Pancreas (tissue), 10 donors: ENCODE results near the gene ERCC1. TPM values are rescaled to one million over a fixed set of nuclear protein-coding genes. Genes with fewer than 3 reads are reported as not detected.

Source experiments
- ATAC-seq, 4 donors: fragments of 200-7000 bp; cut with Tn5 transposase; one replicate each; pipeline versions ENCODE4 v1.8.0 to v1.9.1; 2020; ENCODE audit warnings: mild to moderate bottlenecking in 4 of 4, moderate library complexity in 4 of 4
- DNase-seq, 6 donors: peaks; one replicate each; pipeline ENCODE4 v3.0.0-alpha.2; 2020
- FAIRE-seq: peaks from 2 replicates; lab custom pipeline; 2012; peaks lifted over from hg19 to GRCh38; lab: Jason Lieb, UNC
- H3K27ac ChIP-seq, 4 donors: fragments of 200-600 bp; sonication (generic); 1 replicate in 3 of 4; 2 replicates in 1 of 4; pipeline versions ENCODE4 v1.5.0 to v1.8.0; 2020
- H3K27me3 ChIP-seq, 4 donors: fragments of 200-600 bp; one replicate each; pipeline ENCODE4 v1.8.0; 2021
- H3K36me3 ChIP-seq, 3 donors: fragments of 200-600 bp; sonication (generic) in 1 of 3; one replicate each; pipeline versions ENCODE4 v1.5.0 to v1.8.0; 2020 to 2021
- H3K4me1 ChIP-seq, 3 donors: fragments of 200-600 bp; one replicate each; pipeline ENCODE4 v1.8.0; 2021
- H3K4me3 ChIP-seq, 4 donors: fragments of 200-600 bp; sonication (generic) in 2 of 4; one replicate each; pipeline versions ENCODE4 v1.5.0 to v1.8.0; 2020 to 2021
- H3K9me3 ChIP-seq, 4 donors: fragments of 200-600 bp; one replicate each; pipeline ENCODE4 v1.8.0; 2021
- WGBS, 2 donors: extraction: QIAGEN DNeasy Blood & Tissue Kit; methylation state at CpG; one replicate each; pipeline ENCODE4 v1.1.7; 2013; 5-methylcytosine and 5-hydroxymethylcytosine counted together
- intact Hi-C, 3 donors: fragments of 100-400 bp; cut with DNase I; formaldehyde crosslinking; loops; one replicate each; pipeline versions ENCODE4 v1.11.1 to v1.14.2; 2022
- polyA plus RNA-seq, 2 donors: library from polyadenylated mRNA; stranded (reverse); fragments of 200-250 nt; gene quantifications; one replicate each; pipeline ENCODE4 v1.2.3, GENCODE V29; 2013
- total RNA-seq, 6 donors: library from RNA; stranded (reverse); fragmentation: NEBNext Ultra II Directional in 4 of 6; extraction: Animal tissue kit (Norgen Biotek cat#: 25700) in 4 of 6; gene quantifications; one replicate each; pipeline versions ENCODE4 v1.2.1 to v1.2.4, GENCODE V29; 2021 to 2023
- TF ChIP-seq, protein P1 (sequence below), 4 donors: fragments of 200-600 bp; sonication (generic) in 3 of 4; IDR thresholded peaks; one replicate each; pipeline versions ENCODE4 v1.5.0 to v1.8.0; 2021; ENCODE audit warnings: antibody characterized with exemption in 4 of 4
- donor health status: healthy with polysubstance abuse.
- donor health status: DM: no; HTN: no; CAD: no; lungs with moderate emphysema.
- donor health status: DM: no; HTN: no; CAD: no.
- donor health status: control.
- donor health status: control.
- donor health status: Bipolar disorder and iron deficiency.
- donor health status: DM: yes; HTN: yes; CAD: no.
- donor health status: DM: no; HTN: no; CAD: no.
- donor health status: DM: no; HTN: no; CAD: no.
- donor health status: DM: yes; HTN: yes; CAD: no.

Gene ERCC1
- total and polyA plus RNA-seq, 8 donors = 28.9 to 42.3 (median 33.1) TPM

DNA sequence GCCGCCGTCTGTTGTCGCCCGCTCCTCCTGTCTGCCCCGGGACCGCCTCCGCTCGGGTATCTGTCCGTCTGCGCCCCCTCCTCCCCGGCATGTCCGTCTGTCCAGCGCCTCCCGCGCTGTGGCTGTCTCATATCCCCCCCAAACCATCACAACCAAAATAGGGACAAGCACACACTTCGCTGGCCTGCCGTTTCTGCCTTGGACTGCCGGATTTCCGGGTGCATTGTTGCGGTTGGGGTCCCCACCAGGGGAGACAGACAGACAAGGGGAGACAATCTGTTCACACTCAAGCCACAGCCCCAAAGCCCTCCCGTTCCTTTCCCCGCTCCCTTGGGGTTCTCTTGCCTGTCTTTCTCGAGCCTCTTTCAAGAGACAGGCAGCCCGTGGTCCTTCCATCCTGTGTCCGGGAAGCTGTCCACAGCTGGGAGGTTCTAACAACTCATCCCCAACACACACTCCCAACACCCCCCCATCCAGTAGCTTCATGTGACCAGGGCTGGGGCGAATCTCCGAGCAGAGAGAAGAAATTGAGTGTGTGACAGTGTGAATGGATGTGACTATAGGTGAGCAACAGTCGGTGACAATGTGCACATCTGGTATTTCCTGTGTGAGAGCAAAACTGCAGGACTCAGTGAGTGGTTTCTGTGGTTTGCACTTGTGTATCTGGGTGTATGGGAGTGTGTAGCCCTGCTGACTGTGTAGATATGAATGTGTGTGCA is 27.6 kb upstream of the ERCC1 start:
- ATAC-seq (no peak), DNase-seq (peak in 2 of 6 donors; percentile 43 to 49), FAIRE-seq (no peak)
- WGBS, 2 donors = 9% methylated on average over 28 of the region's 28 CpGs
- Histone ChIP-seq H3K27me3 (no peaks in the 10 kb centered on the region), H3K4me1 (peaks cover 10 to 19% (median 12%) of the 10 kb centered on the region in 3 donors), H3K4me3 (peak overlapping the region; percentile 23 to 51 (median 42)), H3K9me3 (no peaks in the 10 kb centered on the region), H3K27ac (peak overlapping the region; percentile 79 to 85 (median 82)), H3K36me3 (no peaks in the 10 kb centered on the region)
- intact Hi-C loops = no loop called here
- TF ChIP-seq, protein P1, sequence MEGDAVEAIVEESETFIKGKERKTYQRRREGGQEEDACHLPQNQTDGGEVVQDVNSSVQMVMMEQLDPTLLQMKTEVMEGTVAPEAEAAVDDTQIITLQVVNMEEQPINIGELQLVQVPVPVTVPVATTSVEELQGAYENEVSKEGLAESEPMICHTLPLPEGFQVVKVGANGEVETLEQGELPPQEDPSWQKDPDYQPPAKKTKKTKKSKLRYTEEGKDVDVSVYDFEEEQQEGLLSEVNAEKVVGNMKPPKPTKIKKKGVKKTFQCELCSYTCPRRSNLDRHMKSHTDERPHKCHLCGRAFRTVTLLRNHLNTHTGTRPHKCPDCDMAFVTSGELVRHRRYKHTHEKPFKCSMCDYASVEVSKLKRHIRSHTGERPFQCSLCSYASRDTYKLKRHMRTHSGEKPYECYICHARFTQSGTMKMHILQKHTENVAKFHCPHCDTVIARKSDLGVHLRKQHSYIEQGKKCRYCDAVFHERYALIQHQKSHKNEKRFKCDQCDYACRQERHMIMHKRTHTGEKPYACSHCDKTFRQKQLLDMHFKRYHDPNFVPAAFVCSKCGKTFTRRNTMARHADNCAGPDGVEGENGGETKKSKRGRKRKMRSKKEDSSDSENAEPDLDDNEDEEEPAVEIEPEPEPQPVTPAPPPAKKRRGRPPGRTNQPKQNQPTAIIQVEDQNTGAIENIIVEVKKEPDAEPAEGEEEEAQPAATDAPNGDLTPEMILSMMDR (IDR thresholded peaks at IDR 0.05) = no peak

DNA sequence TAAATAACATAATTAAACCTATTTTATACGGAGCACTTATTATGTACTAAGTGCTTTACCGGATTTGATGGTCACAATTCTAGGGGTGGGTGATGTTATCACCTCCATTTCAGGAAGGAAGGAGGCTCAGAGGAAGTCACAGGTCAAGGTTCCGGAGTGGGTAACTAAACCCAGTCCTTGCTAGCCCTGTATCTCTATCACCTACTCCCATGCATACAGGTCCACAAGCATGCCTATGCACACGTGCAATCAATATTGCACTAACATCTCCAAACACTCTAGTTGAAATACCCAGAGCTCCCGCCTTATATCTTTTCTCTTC is 26.3 kb upstream of the ERCC1 start:
- Histone ChIP-seq H3K27ac (peak overlapping the region; percentile 69 to 84 (median 79)), H3K4me1 (peaks cover 2 to 11% (median 4%) of the 10 kb centered on the region in 3 donors), H3K9me3 (no peaks in the 10 kb centered on the region), H3K27me3 (no peaks in the 10 kb centered on the region), H3K36me3 (no peaks in the 10 kb centered on the region), H3K4me3 (peak overlapping the region; percentile 23 to 51 (median 43))
- intact Hi-C loops = no loop called here
- ATAC-seq (peak; percentile 0 to 12 (median 5)), DNase-seq (no peak), FAIRE-seq (no peak)
- WGBS, 2 donors = 26 to 29% methylated on average over 5 of the region's 5 CpGs
- TF ChIP-seq, protein P1 (IDR thresholded peaks at IDR 0.05) = no peak

DNA sequence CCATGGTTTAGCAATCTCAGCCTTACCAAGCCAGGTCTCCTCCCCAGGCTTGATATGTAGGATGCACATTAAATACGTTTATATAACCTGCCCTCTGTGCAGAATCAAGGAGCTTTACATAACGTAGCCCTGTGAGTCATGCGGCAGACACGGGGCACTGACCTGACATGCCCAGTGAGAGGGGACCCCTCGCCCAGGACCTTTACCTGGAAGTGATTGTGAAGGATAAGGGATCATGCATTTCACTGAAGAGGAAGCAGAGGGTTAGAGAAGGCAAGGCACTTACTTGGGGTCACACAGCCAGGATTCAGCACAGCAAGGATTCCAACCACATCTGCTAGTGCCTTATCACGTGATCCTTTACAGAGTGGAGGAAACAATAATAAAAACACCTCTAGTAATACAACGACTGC is 25.2 kb upstream of the ERCC1 start:
- H3K27ac ChIP-seq = no peak overlapping the region
- DNase-seq (no peak), FAIRE-seq (no peak), ATAC-seq (no peak)
- TF ChIP-seq, protein P1 (IDR thresholded peaks at IDR 0.05) = no peak
- H3K4me1 ChIP-seq = peaks cover 5 to 14% (median 10%) of the 10 kb centered on the region in 3 donors
- no peaks in the 10 kb centered on the region for H3K27me3 ChIP-seq
- intact Hi-C loops = no loop called here
- H3K4me3 ChIP-seq = no peak overlapping the region
- WGBS, 2 donors = 69 to 77% methylated on average over 7 of the region's 7 CpGs
- no peaks in the 10 kb centered on the region for H3K9me3 ChIP-seq
- H3K36me3 ChIP-seq = no peaks in the 10 kb centered on the region

DNA sequence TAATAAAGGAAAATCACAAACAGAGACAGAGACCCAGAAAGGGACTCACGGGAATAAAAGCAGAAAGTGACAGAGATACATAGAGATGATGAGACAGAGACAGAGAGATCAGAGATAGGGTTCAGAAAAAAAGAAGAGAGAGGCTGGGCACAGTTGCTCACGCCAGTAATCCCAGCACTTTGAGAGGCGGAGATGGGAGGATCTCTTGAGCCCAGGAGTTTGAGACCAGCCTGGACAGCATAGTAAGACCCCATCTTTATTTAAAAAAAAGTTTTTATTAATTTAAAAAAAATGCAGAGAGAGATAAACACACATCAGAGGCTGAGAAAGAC is 24.7 kb upstream of the ERCC1 start:
- WGBS, 2 donors = 67 to 83% methylated on average over 3 of the region's 3 CpGs
- intact Hi-C loops = no loop called here
- no peaks in the 10 kb centered on the region for H3K36me3 ChIP-seq
- TF ChIP-seq, protein P1 (IDR thresholded peaks at IDR 0.05) = no peak
- DNase-seq = no peak
- H3K27ac ChIP-seq = no peak overlapping the region
- no peaks in the 10 kb centered on the region for H3K27me3 ChIP-seq
- peaks cover 5 to 14% (median 10%) of the 10 kb centered on the region in 3 donors for H3K4me1 ChIP-seq
- no peak for FAIRE-seq
- no peak overlapping the region for H3K4me3 ChIP-seq
- no peak for ATAC-seq
- H3K9me3 ChIP-seq = no peaks in the 10 kb centered on the region

DNA sequence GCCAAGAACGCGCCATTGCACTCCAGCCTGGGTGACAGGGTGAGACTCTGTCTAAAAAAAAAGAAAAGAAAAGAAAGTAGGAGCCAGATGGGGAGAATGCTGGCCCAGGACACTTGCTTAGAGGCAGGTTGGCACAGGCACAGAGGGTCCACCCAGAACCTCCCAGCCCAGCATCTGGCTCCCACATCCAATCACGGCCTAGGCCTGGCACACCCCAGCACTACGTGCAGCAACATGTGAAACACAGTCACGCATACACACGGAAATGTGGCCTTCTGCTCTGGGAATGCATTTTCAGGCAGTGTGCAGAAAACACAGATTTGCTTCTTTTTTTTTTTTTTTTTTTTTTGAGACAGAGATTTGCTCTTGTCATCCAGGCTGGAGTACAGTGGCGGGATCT is 23.2 kb upstream of the ERCC1 start:
- intact Hi-C loops = no loop called here
- WGBS, 2 donors = 83 to 85% methylated on average over 7 of the region's 7 CpGs
- no peak for FAIRE-seq

More for the DNA sequence above, 23.2 kb upstream of the ERCC1 start:
- Histone ChIP-seq H3K27ac (no peak overlapping the region), H3K4me1 (peaks cover 11 to 19% (median 15%) of the 10 kb centered on the region in 3 donors), H3K4me3 (no peak overlapping the region), H3K27me3 (no peaks in the 10 kb centered on the region), H3K9me3 (no peaks in the 10 kb centered on the region), H3K36me3 (no peaks in the 10 kb centered on the region)
- TF ChIP-seq, protein P1 (IDR thresholded peaks at IDR 0.05) = no peak
- ATAC-seq (no peak), DNase-seq (no peak)
